GM19468 (cell line): Measurements from ENCODE around the gene EPHB1.
A peak's percentile ranks its signal among the peaks of the same experiment; 100 is the strongest.

Experiments used
- ATAC-seq: cut with Tn5 transposase; IDR thresholded peaks from one replicate; pipeline ENCODE4 v1.9.1; 2021; ENCODE audit warnings: mild to moderate bottlenecking, moderate library complexity, moderate number of reproducible peaks; ENCODE audit not compliant: unreplicated experiment; ENCODE audit errors: extremely low read depth

EPHB1 gene

GRCh38 chr3:134794950-134795745 lies at the start of gene EPHB1:
Gene EPHB1, plus strand, starts transcription at chr3:134795260.
- ATAC-seq = peak; percentile 89

- ATAC-seq = no peak
Measured at GRCh38 chr3:134748698-134749097, 46.4 kb upstream of the EPHB1 start.

- ATAC-seq = no peak
Measured at GRCh38 chr3:134749174-134749573, 45.9 kb upstream of the EPHB1 start.

- ATAC-seq = no peak
Measured at GRCh38 chr3:134749802-134750553, 45.1 kb upstream of the EPHB1 start.

GRCh38 chr3:134751831-134752230 lies 43.2 kb upstream of the EPHB1 start:
- no peak for ATAC-seq

GRCh38 chr3:134752761-134753461 lies 42.1 kb upstream of the EPHB1 start:
- no peak for ATAC-seq

GRCh38 chr3:134753999-134754742 lies 40.9 kb upstream of the EPHB1 start:
- ATAC-seq = no peak

- ATAC-seq = no peak
Measured at GRCh38 chr3:134754768-134755559, 40.1 kb upstream of the EPHB1 start.

- ATAC-seq = no peak
Measured at GRCh38 chr3:134755821-134756220, 39.2 kb upstream of the EPHB1 start.

- no peak for ATAC-seq
Measured at GRCh38 chr3:134757549-134758069, 37.5 kb upstream of the EPHB1 start.

GRCh38 chr3:134761213-134761612 lies 33.8 kb upstream of the EPHB1 start:
- no peak for ATAC-seq

GRCh38 chr3:134762016-134762415 lies 33.0 kb upstream of the EPHB1 start:
- no peak for ATAC-seq

- ATAC-seq = no peak
Measured at GRCh38 chr3:134765468-134765867, 29.6 kb upstream of the EPHB1 start.

GRCh38 chr3:134766290-134766689 lies 28.8 kb upstream of the EPHB1 start:
- ATAC-seq = no peak

GRCh38 chr3:134768116-134768515 lies 26.9 kb upstream of the EPHB1 start:
- ATAC-seq = no peak

GRCh38 chr3:134768837-134769236 lies 26.2 kb upstream of the EPHB1 start:
- no peak for ATAC-seq

- ATAC-seq = no peak
Measured at GRCh38 chr3:134769287-134769868, 25.7 kb upstream of the EPHB1 start.

GRCh38 chr3:134772011-134772410 lies 23.0 kb upstream of the EPHB1 start:
- ATAC-seq = no peak

- ATAC-seq = no peak
Measured at GRCh38 chr3:134772591-134772990, 22.5 kb upstream of the EPHB1 start.
